H9 (cell line): Measurements from ENCODE around the gene DPCD. TPM values are rescaled to one million over a fixed set of nuclear protein-coding genes. Genes with fewer than 3 reads are reported as not detected.
A peak's percentile ranks its signal among the peaks of the same experiment; 100 is the strongest.

ENCODE experiments used
- DNase-seq: peaks from one replicate; pipeline ENCODE4 v3.0.0-alpha.2; 2017
- H2AFZ ChIP-seq: one replicate; pipeline ENCODE4 v1.6.1; 2013; ENCODE audit warnings: mild to moderate bottlenecking, low read length, control low read depth, moderate library complexity
- H2AK5ac ChIP-seq: 2 replicates; pipeline ENCODE4 v1.6.1; 2013; ENCODE audit warnings: low read length, control low read depth, mixed read lengths; ENCODE audit not compliant: insufficient read length
- H2BK120ac ChIP-seq: one replicate; pipeline ENCODE4 v1.6.1; 2013; ENCODE audit warnings: low read depth, mild to moderate bottlenecking, low read length, control low read depth, inconsistent platforms; ENCODE audit not compliant: poor library complexity, severe bottlenecking
- H2BK12ac ChIP-seq: 2 replicates; pipeline ENCODE4 v1.6.1; 2013; ENCODE audit warnings: low read length, control low read depth, mixed read lengths, low read depth; ENCODE audit not compliant: insufficient read length
- H2BK15ac ChIP-seq: 2 replicates; pipeline ENCODE4 v1.6.1; 2013; ENCODE audit warnings: low read depth, low read length, control low read depth
- H2BK20ac ChIP-seq: one replicate; pipeline ENCODE4 v1.6.1; 2013; ENCODE audit warnings: low read depth, mild to moderate bottlenecking, low read length, control low read depth, inconsistent platforms; ENCODE audit not compliant: poor library complexity, severe bottlenecking
- H2BK5ac ChIP-seq: 2 replicates; pipeline ENCODE4 v1.6.1; 2013; ENCODE audit warnings: low read length, control low read depth, mixed read lengths; ENCODE audit not compliant: insufficient read length
- H3K14ac ChIP-seq: 2 replicates; pipeline ENCODE4 v1.6.1; 2013; ENCODE audit warnings: low read length, control low read depth; ENCODE audit not compliant: insufficient read depth
- H3K18ac ChIP-seq: 2 replicates; pipeline ENCODE4 v1.6.1; 2013; ENCODE audit warnings: low read depth, mild to moderate bottlenecking, mixed read lengths, low read length, control low read depth; ENCODE audit not compliant: insufficient read length
- H3K23ac ChIP-seq: 2 replicates; pipeline ENCODE4 v1.6.1; 2013; ENCODE audit warnings: low read length, control low read depth, mixed read lengths, low read depth; ENCODE audit not compliant: insufficient read length
- H3K23me2 ChIP-seq: 2 replicates; pipeline ENCODE4 v1.6.1; 2013; ENCODE audit warnings: low read depth, mild to moderate bottlenecking, mixed read lengths, low read length, control low read depth; ENCODE audit not compliant: insufficient read length, poor library complexity, severe bottlenecking
- H3K27ac ChIP-seq: 2 replicates; pipeline ENCODE4 v1.5.1; 2013; ENCODE audit warnings: low read length, control low read depth, mixed read lengths, low read depth; ENCODE audit not compliant: insufficient read length
- H3K27me3 ChIP-seq: 2 replicates; pipeline ENCODE4 v1.6.1; 2013; ENCODE audit warnings: low read length, control low read depth, inconsistent platforms; ENCODE audit not compliant: insufficient read depth
- H3K4ac ChIP-seq: 2 replicates; pipeline ENCODE4 v1.6.1; 2013; ENCODE audit warnings: low read depth, mild to moderate bottlenecking, control low read depth, inconsistent platforms, low read length, moderate library complexity
- H3K4me1 ChIP-seq: 2 replicates; pipeline ENCODE4 v1.6.1; 2013; ENCODE audit warnings: low read length, control low read depth, inconsistent platforms; ENCODE audit not compliant: insufficient read depth
- H3K4me2 ChIP-seq: 2 replicates; pipeline ENCODE4 v1.6.1; 2013; ENCODE audit warnings: low read length, control low read depth, mixed read lengths; ENCODE audit not compliant: insufficient read length, insufficient read depth
- H3K56ac ChIP-seq: 2 replicates; pipeline ENCODE4 v1.6.1; 2013; ENCODE audit warnings: low read depth, mild to moderate bottlenecking, mixed read lengths, low read length, control low read depth; ENCODE audit not compliant: insufficient read length
- H3K79me1 ChIP-seq: 2 replicates; pipeline ENCODE4 v1.6.1; 2013; ENCODE audit warnings: low read depth, mild to moderate bottlenecking, moderate library complexity, low read length, control low read depth, inconsistent platforms; ENCODE audit not compliant: insufficient read depth, poor library complexity, severe bottlenecking
- H3K79me2 ChIP-seq: 2 replicates; pipeline ENCODE4 v1.6.1; 2013; ENCODE audit warnings: low read length, control low read depth, inconsistent platforms; ENCODE audit not compliant: insufficient read depth
- H3K9ac ChIP-seq: 2 replicates; pipeline ENCODE4 v1.6.1; 2013; ENCODE audit warnings: low read length, control low read depth, mixed read lengths; ENCODE audit not compliant: insufficient read length; ENCODE audit errors: extremely low read depth
- H3K9me3 ChIP-seq: one replicate; pipeline ENCODE4 v1.6.1; 2013; ENCODE audit warnings: low read depth, low read length, inconsistent platforms; ENCODE audit not compliant: control insufficient read depth
- H3T11ph ChIP-seq: one replicate; pipeline ENCODE4 v1.6.1; 2013; ENCODE audit warnings: mild to moderate bottlenecking, low read length, control low read depth, inconsistent platforms
- H4K20me1 ChIP-seq: one replicate; pipeline ENCODE4 v1.6.1; 2013; ENCODE audit not compliant: control insufficient read depth, insufficient read length, insufficient read depth
- H4K5ac ChIP-seq: 2 replicates; pipeline ENCODE4 v1.6.1; 2013; ENCODE audit warnings: low read depth, mild to moderate bottlenecking, mixed read lengths, low read length, control low read depth; ENCODE audit not compliant: insufficient read length
- H4K8ac ChIP-seq: replicated peaks from 2 replicates; pipeline ENCODE4 v1.6.1; 2013; ENCODE audit warnings: low read length, control low read depth, mixed read lengths, low read depth; ENCODE audit not compliant: insufficient read length
- H4K91ac ChIP-seq: 2 replicates; pipeline ENCODE4 v1.6.1; 2013; ENCODE audit warnings: low read depth, mild to moderate bottlenecking, moderate library complexity, mixed read lengths, low read length, control low read depth; ENCODE audit not compliant: insufficient read length
- H3K27ac Mint-ChIP-seq, 3 experiments: 2 replicates in 2 of 3; 3 replicates in 1 of 3; pipeline ENCODE4 v1.8.0; 2020 to 2021; ENCODE audit warnings: mixed read lengths in 3 of 3, mild to moderate bottlenecking in 1 of 3, moderate library complexity in 1 of 3
- H3K27me3 Mint-ChIP-seq: 2 replicates; pipeline ENCODE4 v1.8.0; 2021; ENCODE audit warnings: low read depth, mild to moderate bottlenecking, moderate library complexity, mixed read lengths
- H3K36me3 Mint-ChIP-seq, 3 experiments: 2 replicates in 2 of 3; 3 replicates in 1 of 3; pipeline ENCODE4 v1.8.0; 2020 to 2021; ENCODE audit warnings: low read depth in 3 of 3, mixed read lengths in 3 of 3; ENCODE audit not compliant: insufficient read depth in 1 of 3
- H3K4me1 Mint-ChIP-seq, 2 experiments: 2 replicates each; pipeline ENCODE4 v1.8.0; 2020; ENCODE audit warnings: mixed read lengths in 2 of 2
- H3K4me3 Mint-ChIP-seq, 2 experiments: 2 replicates in 1 of 2; 3 replicates in 1 of 2; pipeline ENCODE4 v1.8.0; 2020 to 2021; ENCODE audit warnings: mild to moderate bottlenecking in 2 of 2, mixed read lengths in 2 of 2, moderate library complexity in 1 of 2
- H3K9me3 Mint-ChIP-seq, 2 experiments: 2 replicates in 1 of 2; 3 replicates in 1 of 2; pipeline ENCODE4 v1.8.0; 2020; ENCODE audit warnings: mild to moderate bottlenecking in 2 of 2, mixed read lengths in 2 of 2, moderate library complexity in 1 of 2
- CTCF ChIP-seq: fragments of 200-600 bp; sonication (generic); conservative IDR thresholded peaks from 3 replicates; pipeline ENCODE4 v1.8.0; 2021; ENCODE audit warnings: antibody characterized with exemption, mild to moderate bottlenecking
- WGBS: extraction: QIAGEN DNeasy Blood & Tissue Kit; methylation state at CpG from one replicate; pipeline ENCODE4 v1.1.7; 2013; ENCODE audit warnings: missing lambda C conversion rate, low lambda C conversion rate, mixed read lengths; ENCODE audit not compliant: insufficient read length; ENCODE audit errors: extremely low coverage; 5-methylcytosine and 5-hydroxymethylcytosine counted together
- total RNA-seq: library from RNA; stranded (reverse); gene quantifications from 2 replicates; pipeline ENCODE4 v1.2.1, GENCODE V29; 2021

DPCD gene
- total RNA-seq, 1 experiment from 2014 or later: 21.8 TPM

DNA sequence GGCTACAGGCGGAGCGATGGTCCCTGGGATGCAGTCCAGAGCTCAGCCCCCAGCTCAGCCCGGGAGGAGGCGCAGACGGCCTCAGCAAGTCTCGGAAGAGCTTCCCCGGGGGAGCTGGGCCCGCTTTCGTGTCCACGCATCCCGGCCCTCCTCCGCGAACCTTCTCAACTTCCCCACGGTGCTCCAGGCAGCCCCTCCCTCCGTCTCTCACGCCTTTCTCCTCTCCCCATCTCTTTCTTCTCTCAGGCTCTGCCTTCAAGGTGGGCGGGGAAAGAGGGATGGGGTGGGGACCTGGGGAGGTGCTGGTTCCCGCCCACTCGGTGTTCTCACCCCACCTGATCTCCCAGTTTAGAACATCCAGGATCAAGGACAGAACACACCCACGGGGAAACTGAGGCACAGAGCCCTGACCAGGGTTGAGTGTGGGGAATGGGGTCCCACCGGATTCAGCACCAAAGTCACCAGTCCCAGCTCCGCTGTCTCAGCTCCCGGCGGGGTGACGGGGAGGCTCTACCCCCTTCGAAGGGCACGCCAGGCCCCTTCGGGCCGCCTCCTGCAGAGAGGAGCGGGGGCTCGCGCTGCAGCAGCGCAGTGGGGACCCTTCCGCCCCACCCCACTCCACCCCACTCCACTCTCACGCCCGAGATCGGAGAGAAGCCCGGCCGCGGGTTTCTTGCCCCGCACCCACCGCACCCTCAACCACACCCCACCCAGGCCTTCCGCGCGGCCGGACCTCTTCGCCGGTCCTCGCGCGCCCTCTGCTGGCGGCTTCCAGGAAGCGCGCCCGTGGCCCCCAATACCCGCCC, 18.3 kb upstream of the DPCD start:
- no peak overlapping the region for H2BK5ac ChIP-seq
- H3K9ac ChIP-seq: no peak overlapping the region
- peaks cover 85% of the 10 kb centered on the region for H3K27me3 Mint-ChIP-seq
- H4K91ac ChIP-seq: no peak overlapping the region
- no peak overlapping the region for H3K14ac ChIP-seq
- no peaks in the 10 kb centered on the region; a peak in 1 of 7 replicates for H3K36me3 Mint-ChIP-seq
- H3K18ac ChIP-seq: no peak overlapping the region
- no peak overlapping the region for H2AK5ac ChIP-seq
- H2BK12ac ChIP-seq: no peak overlapping the region
- no peak overlapping the region for H4K5ac ChIP-seq
- peaks cover 14% of the 10 kb centered on the region; the same call in 1 of the 2 replicates for H3K27me3 ChIP-seq
- no peaks in the 10 kb centered on the region for H3K9me3 ChIP-seq
- peak; percentile 79 for DNase-seq
- no peak overlapping the region for H3K27ac Mint-ChIP-seq
- H2AFZ ChIP-seq: no peak overlapping the region
- H2BK15ac ChIP-seq: no peak overlapping the region
- no peaks in the 10 kb centered on the region for H3K79me2 ChIP-seq
- no CpG with 5 or more reads among the region's 56 CpGs for WGBS
- H2BK120ac ChIP-seq: no peak overlapping the region
- H3K56ac ChIP-seq: no peak overlapping the region
- peak overlapping the region; percentile 68 to 83 for H3K4me3 Mint-ChIP-seq
- H3T11ph ChIP-seq: no peak overlapping the region
- peaks cover 33 to 40% of the 10 kb centered on the region in 2 experiments for H3K4me1 Mint-ChIP-seq
- peak overlapping the region; percentile 82 for H3K4me2 ChIP-seq
- TF ChIP-seq CTCF: peak; percentile 98
- no peak overlapping the region for H3K4ac ChIP-seq
- H3K27ac ChIP-seq: no peak overlapping the region
- no peak overlapping the region for H4K8ac ChIP-seq
- no peaks in the 10 kb centered on the region for H3K4me1 ChIP-seq
- H3K9me3 Mint-ChIP-seq: no peaks in the 10 kb centered on the region; a peak in 2 of 5 replicates
- no peaks in the 10 kb centered on the region for H3K79me1 ChIP-seq
- H2BK20ac ChIP-seq: no peak overlapping the region
- H3K23me2 ChIP-seq: peaks cover 16% of the 10 kb centered on the region
- H4K20me1 ChIP-seq: no peaks in the 10 kb centered on the region
- no peak overlapping the region for H3K23ac ChIP-seq
